Testis (tissue), 2 donors: ENCODE results near the gene NBAS.

Experiments
- CTCF ChIP-seq, 3 experiments: fragments of 450-650 bp in 2 of 3; fragments of 200-600 bp in 1 of 3; sonication (generic) in 1 of 3; IDR thresholded peaks; one replicate each; pipeline ENCODE4 v1.5.1; 2016 to 2019; ENCODE audit warnings: antibody characterized with exemption in 3 of 3, mild to moderate bottlenecking in 2 of 3, moderate library complexity in 1 of 3
- POLR2A ChIP-seq: fragments of 450-650 bp; IDR thresholded peaks from one replicate; pipeline ENCODE4 v1.6.1; 2017; ENCODE audit warnings: antibody characterized with exemption, mild to moderate bottlenecking, moderate library complexity

DNA sequence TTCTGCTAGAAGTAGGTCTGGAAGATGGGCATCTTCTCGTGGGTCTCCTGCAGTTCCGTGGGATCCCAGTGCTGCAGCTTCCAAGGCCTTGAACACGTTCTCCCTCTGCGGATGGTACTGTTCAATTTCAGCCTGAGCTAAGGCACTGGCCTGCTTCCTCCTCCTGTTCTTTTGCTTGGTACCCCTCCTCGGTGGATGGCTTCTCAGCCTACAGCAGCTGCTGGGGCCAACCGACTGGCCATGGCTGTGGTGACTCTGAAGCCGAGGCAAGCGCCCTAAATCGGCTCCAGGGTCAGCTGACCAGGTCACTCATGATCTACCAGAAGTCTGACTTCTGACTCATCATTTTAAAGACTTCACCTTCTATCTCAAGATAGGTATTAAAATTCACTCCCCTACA is 150.2 kb downstream of the NBAS start:
- no peak for TF ChIP-seq CTCF (IDR thresholded peaks at IDR 0.05)
- TF ChIP-seq POLR2A, result no peak
